GM13976 (cell line): ENCODE data around the gene EHD1.

ENCODE experiments used
- DNase-seq: peaks from one replicate; pipeline ENCODE4 v3.0.0; 2012; ENCODE audit warnings: low spot score
- CTCF ChIP-seq: IDR thresholded peaks from 2 replicates; pipeline ENCODE4 v1.5.1; 2012; ENCODE audit warnings: borderline replicate concordance, mild to moderate bottlenecking; ENCODE audit not compliant: insufficient read depth; ENCODE audit errors: extremely low read depth, missing control alignments, control extremely low read depth
- in situ Hi-C: fragments of 300-500 bp; cut with MboI; formaldehyde crosslinking; loops from one replicate; pipeline ENCODE4 v1.12.0; 2022; ENCODE audit warnings: low sequenced_read_pairs, mixed read lengths, inconsistent platforms; ENCODE audit not compliant: unreplicated experiment

EHD1 gene

DNA sequence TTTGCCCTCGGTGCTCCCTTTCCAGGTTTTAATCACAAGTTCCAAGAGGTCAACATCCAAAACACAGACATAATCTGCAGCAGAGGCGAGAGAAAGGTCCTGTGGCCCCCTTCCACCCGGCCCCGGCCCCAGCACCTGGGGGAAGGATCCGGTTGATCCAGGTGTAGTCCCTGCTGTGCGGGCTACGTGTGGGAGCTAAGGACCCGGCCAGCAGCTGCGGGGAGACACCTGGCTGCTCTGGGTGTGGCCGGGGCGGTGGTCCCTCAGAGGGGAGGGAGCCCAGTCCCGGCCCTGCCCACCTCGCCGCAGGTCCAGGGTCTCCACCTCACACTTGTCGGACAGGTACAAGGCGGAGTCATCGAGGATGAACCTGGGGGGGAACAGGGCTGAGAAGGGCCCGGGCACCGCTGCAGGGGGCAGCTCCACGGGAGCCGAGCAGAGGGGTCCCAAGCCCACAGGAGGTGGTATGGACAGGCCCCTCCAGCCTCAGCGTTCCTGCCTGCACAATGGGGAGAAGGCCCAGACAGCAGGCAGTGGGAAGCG lies 24.9 kb upstream of the EHD1 start:
- TF ChIP-seq CTCF, result no peak
- in situ Hi-C loops, result no loop called here
- no peak for DNase-seq

GRCh38 chr11:64902102-64902900 lies 23.9 kb upstream of the EHD1 start:
- no peak for TF ChIP-seq CTCF
- no peak for DNase-seq
- in situ Hi-C loops, result no loop called here

GRCh38 chr11:64900774-64901173 lies 22.4 kb upstream of the EHD1 start:
- in situ Hi-C loops, result no loop called here
- no peak for DNase-seq
- TF ChIP-seq CTCF, result no peak

- in situ Hi-C loops, result no loop called here
- no peak for TF ChIP-seq CTCF
- peak; percentile 84 for DNase-seq
Measured at GRCh38 chr11:64900263-64900678, 21.9 kb upstream of the EHD1 start.

DNA sequence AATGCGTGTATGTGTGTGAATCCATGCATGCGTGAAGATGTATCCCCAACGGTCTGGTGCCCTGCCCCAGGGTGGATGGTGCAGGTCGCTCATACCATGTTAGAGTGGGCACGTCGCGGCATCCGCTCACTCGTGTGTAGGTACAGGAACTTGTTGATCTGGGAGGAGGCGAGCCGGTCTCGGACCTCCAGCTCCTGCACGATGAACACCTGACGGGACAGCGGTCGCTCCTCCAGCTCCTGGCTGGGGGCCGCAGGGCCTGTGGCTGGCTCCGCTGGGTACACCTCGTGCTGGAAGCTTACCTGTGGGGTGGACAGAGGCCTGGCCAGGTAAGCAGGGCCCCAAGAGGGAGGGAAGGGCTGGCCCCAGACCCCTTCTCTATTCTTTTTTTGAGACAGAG lies 20.1 kb upstream of the EHD1 start:
- in situ Hi-C loops, result no loop called here
- no peak for DNase-seq

GRCh38 chr11:64898076-64898445 lies 19.6 kb upstream of the EHD1 start:
- DNase-seq, result no peak
- in situ Hi-C loops, result no loop called here
- TF ChIP-seq CTCF, result no peak

More for the DNA sequence above, 20.1 kb upstream of the EHD1 start:
- TF ChIP-seq CTCF, result no peak
